BJ (cell line): ENCODE data around the gene PNP. TPM values are rescaled to one million over a fixed set of nuclear protein-coding genes. Genes with fewer than 3 reads are reported as not detected.

Experiments
- CTCF ChIA-PET: fragments of 350-600 bp; formaldehyde crosslinking; extraction: SDS; loops from one replicate; lab custom pipeline; 2021; ENCODE audit warnings: antibody characterized with exemption, inconsistent platforms; lab: Yijun Ruan, JAX
- POLR2A ChIA-PET: fragments of 300-600 bp; sonication (Branson Sonifier 250); formaldehyde crosslinking; extraction: SDS; loops from one replicate; lab custom pipeline; 2021; ENCODE audit warnings: antibody characterized with exemption; lab: Charles Lee
- DNase-seq: peaks from one replicate; pipeline ENCODE4 v3.0.0-alpha.2; 2011; ENCODE audit warnings: low read depth
- H3K27me3 ChIP-seq: 2 replicates; pipeline ENCODE4 v1.6.0; 2011; ENCODE audit warnings: low read length; ENCODE audit not compliant: control insufficient read depth, insufficient read depth
- H3K36me3 ChIP-seq: 2 replicates; pipeline ENCODE4 v1.5.1; 2011; ENCODE audit warnings: low read length; ENCODE audit not compliant: control insufficient read depth, insufficient read depth
- H3K4me3 ChIP-seq: 2 replicates; pipeline ENCODE4 v1.5.1; 2011; ENCODE audit warnings: low read depth, mild to moderate bottlenecking, control low read depth, low read length
- CTCF ChIP-seq: IDR thresholded peaks from 2 replicates; pipeline ENCODE4 v1.5.1; 2011; ENCODE audit warnings: low read depth, mild to moderate bottlenecking, control low read depth, inconsistent platforms, low read length, moderate library complexity; ENCODE audit not compliant: insufficient read depth
- polyA plus RNA-seq: library from polyadenylated mRNA; depleted of rRNA; stranded (reverse); fragments of >200 nt; gene quantifications from 2 replicates; pipeline ENCODE4 v1.2.3, GENCODE V29; 2011

PNP gene
- polyA plus RNA-seq, 1 experiment, result 21.4 TPM

- H3K4me3 ChIP-seq, result no peak overlapping the region
- DNase-seq, result no peak
- no peak for TF ChIP-seq CTCF
- CTCF ChIA-PET, result interaction anchor here (1.4 kb wide), 1 partner anchor 9 kb away, joined by 3 read pairs; no protein-coding TSS in a partner anchor
- H3K36me3 ChIP-seq, result no peaks in the 10 kb centered on the region
- H3K27me3 ChIP-seq, result no peaks in the 10 kb centered on the region; the same call in none of the 2 replicates
- POLR2A ChIA-PET, result no interaction called here
Observed at GRCh38 chr14:20482382-20482781, 13.2 kb downstream of the PNP start.

- DNase-seq, result no peak
- Histone ChIP-seq H3K36me3 (no peaks in the 10 kb centered on the region), H3K27me3 (no peaks in the 10 kb centered on the region; the same call in none of the 2 replicates), H3K4me3 (no peak overlapping the region)
- POLR2A ChIA-PET, result no interaction called here
- no peak for TF ChIP-seq CTCF
- CTCF ChIA-PET, result no interaction called here
Observed at GRCh38 chr14:20485900-20486299, 16.7 kb downstream of the PNP start.

GRCh38 chr14:20486684-20487395, 17.6 kb downstream of the PNP start:
- H3K4me3 ChIP-seq, result no peak overlapping the region
- H3K27me3 ChIP-seq, result no peaks in the 10 kb centered on the region; the same call in none of the 2 replicates
- H3K36me3 ChIP-seq, result no peaks in the 10 kb centered on the region
- no peak for TF ChIP-seq CTCF
- DNase-seq, result no peak
- CTCF ChIA-PET, result interaction anchor here (0.6 to 1.0 kb wide), 2 partner anchors 11 to 1299 kb away, joined by 3 read pairs; no protein-coding TSS in a partner anchor
- POLR2A ChIA-PET, result no interaction called here

- DNase-seq, result no peak
- Histone ChIP-seq H3K27me3 (no peaks in the 10 kb centered on the region; the same call in none of the 2 replicates), H3K4me3 (no peak overlapping the region), H3K36me3 (no peaks in the 10 kb centered on the region)
- ChIA-PET POLR2A (no interaction called here), CTCF (interaction anchor here (1.0 kb wide), 1 partner anchor 11 kb away, joined by 3 read pairs; no protein-coding TSS in a partner anchor)
- TF ChIP-seq CTCF, result no peak
Observed at GRCh38 chr14:20487396-20487725, 18.2 kb downstream of the PNP start.

GRCh38 chr14:20489093-20489994, 20.1 kb downstream of the PNP start:
- no peak for TF ChIP-seq CTCF
- no peak for DNase-seq

More at GRCh38 chr14:20489093-20489994, 20.1 kb downstream of the PNP start:
- ChIA-PET POLR2A (no interaction called here), CTCF (interaction anchor here (1.0 to 1.7 kb wide), 2 partner anchors 14 to 74 kb away, joined by 3 to 4 read pairs; no protein-coding TSS in a partner anchor)
- Histone ChIP-seq H3K4me3 (no peak overlapping the region), H3K36me3 (no peaks in the 10 kb centered on the region), H3K27me3 (no peaks in the 10 kb centered on the region; the same call in 1 of the 2 replicates)
